Upper lobe of right lung (tissue), 1 donor: ENCODE measurements around the gene NCAPD2. TPM values are rescaled to one million over a fixed set of nuclear protein-coding genes. Genes with fewer than 3 reads are reported as not detected.
A peak's percentile ranks its signal among the peaks of the same experiment; 100 is the strongest.

Experiments used
- ATAC-seq: fragments of 200-7000 bp; cut with Tn5 transposase; one replicate; pipeline ENCODE4 v1.9.1; 2020; ENCODE audit warnings: mild to moderate bottlenecking, moderate library complexity
- DNase-seq: peaks from one replicate; pipeline ENCODE4 v3.0.0-alpha.2; 2020
- H3K27ac ChIP-seq: fragments of 200-600 bp; one replicate; pipeline ENCODE4 v1.8.0; 2022
- H3K27me3 ChIP-seq: fragments of 200-600 bp; one replicate; pipeline ENCODE4 v1.8.0; 2022; ENCODE audit warnings: mild to moderate bottlenecking
- H3K36me3 ChIP-seq: fragments of 200-600 bp; one replicate; pipeline ENCODE4 v1.8.0; 2022
- H3K4me1 ChIP-seq: fragments of 200-600 bp; one replicate; pipeline ENCODE4 v1.8.0; 2022
- H3K4me3 ChIP-seq: fragments of 200-600 bp; one replicate; pipeline ENCODE4 v1.8.0; 2022; ENCODE audit warnings: mild to moderate bottlenecking
- H3K9me3 ChIP-seq: fragments of 200-600 bp; one replicate; pipeline ENCODE4 v1.8.0; 2022
- CTCF ChIP-seq: fragments of 200-600 bp; IDR thresholded peaks from one replicate; pipeline ENCODE4 v1.8.0; 2022; ENCODE audit warnings: antibody characterized with exemption
- intact Hi-C: fragments of 100-400 bp; cut with DNase I; formaldehyde crosslinking; loops from one replicate; pipeline ENCODE4 v1.11.0; 2022
- total RNA-seq: library from RNA; stranded (reverse); fragmentation: NEBNext Ultra II Directional; extraction: Animal tissue kit (Norgen Biotek cat#: 25700); gene quantifications from one replicate; pipeline ENCODE4 v1.2.1, GENCODE V29; 2021
- donor health status: DM: no; HTN: yes; CAD: no; lungs with severe emphysema.

NCAPD2 gene
- total RNA-seq, 1 donor from 2014 or later, result 26.7 TPM

- DNase-seq, result no peak
- intact Hi-C loops, result no loop called here
- peaks cover 93% of the 10 kb centered on the region for H3K36me3 ChIP-seq
Measured at GRCh38 chr12:6458281-6459003, 35.5 kb upstream of the NCAPD2 start.

DNA sequence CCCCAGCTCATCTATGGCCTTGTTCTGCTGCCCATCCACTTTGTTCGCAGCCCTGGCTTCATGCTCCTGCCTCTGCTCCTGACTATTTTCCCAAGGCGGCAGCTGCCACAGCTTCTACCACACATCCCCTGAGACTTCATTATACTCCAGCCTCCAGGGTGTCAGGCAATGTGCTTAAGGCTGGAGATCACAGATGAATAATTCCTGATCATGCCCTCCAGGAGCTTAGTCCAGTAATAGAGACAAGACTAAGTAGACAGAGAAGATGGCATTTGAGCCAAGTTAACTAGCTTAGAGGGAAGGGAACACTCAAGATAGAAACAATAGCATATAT is 34.9 kb upstream of the NCAPD2 start:
- no peak overlapping the region for H3K4me3 ChIP-seq
- peaks cover 96% of the 10 kb centered on the region for H3K36me3 ChIP-seq
- no peaks in the 10 kb centered on the region for H3K27me3 ChIP-seq
- peaks cover 24% of the 10 kb centered on the region for H3K4me1 ChIP-seq
- intact Hi-C loops, result no loop called here
- TF ChIP-seq CTCF, result no peak
- ATAC-seq (no peak), DNase-seq (no peak)
- no peak overlapping the region for H3K27ac ChIP-seq
- no peaks in the 10 kb centered on the region for H3K9me3 ChIP-seq

More at GRCh38 chr12:6458281-6459003, 35.5 kb upstream of the NCAPD2 start:
- H3K27me3 ChIP-seq, result no peaks in the 10 kb centered on the region
- no peak overlapping the region for H3K4me3 ChIP-seq
- peaks cover 25% of the 10 kb centered on the region for H3K4me1 ChIP-seq
- no peak overlapping the region for H3K27ac ChIP-seq
- no peak for ATAC-seq
- TF ChIP-seq CTCF, result no peak
- H3K9me3 ChIP-seq, result no peaks in the 10 kb centered on the region

DNA sequence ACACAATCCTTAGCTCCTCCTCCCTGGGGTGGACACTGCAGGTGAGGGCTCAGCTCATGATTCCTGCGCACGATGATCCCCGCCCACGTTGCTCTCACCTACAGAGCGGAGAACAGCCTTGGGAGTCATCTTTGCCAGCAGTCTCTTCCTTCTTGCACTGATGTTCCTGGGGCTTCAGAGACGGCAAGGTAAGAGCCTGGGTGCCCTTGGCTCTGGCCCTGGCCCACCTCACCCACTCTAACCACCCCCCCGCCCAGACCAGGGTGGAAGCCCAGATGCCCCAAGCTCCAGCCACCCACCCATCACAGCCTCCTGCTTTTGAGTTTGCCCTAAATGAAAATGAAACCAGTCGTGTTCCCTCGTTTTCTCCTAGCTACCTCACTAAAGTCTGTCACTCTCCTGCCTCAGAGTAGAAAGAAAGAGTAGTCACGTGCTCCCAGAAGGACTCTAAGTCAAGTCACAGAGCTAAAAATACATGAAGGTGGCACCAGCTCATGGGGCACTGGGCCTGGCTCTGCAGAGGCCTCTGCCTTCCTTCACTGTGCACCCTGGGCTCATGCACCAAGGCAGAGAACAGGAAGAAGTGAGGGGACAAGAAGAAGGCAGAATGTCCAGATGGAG is 33.0 kb upstream of the NCAPD2 start:
- Histone ChIP-seq H3K36me3 (peaks cover 93% of the 10 kb centered on the region), H3K9me3 (no peaks in the 10 kb centered on the region), H3K4me3 (no peak overlapping the region), H3K27me3 (no peaks in the 10 kb centered on the region), H3K4me1 (peaks cover 28% of the 10 kb centered on the region), H3K27ac (peak overlapping the region; percentile 74)
- no peak for TF ChIP-seq CTCF
- ATAC-seq, result no peak
- intact Hi-C loops, result loop anchor here (10.0 kb wide), 1 partner anchor 136 kb away; no protein-coding TSS in a partner anchor
- no peak for DNase-seq

DNA sequence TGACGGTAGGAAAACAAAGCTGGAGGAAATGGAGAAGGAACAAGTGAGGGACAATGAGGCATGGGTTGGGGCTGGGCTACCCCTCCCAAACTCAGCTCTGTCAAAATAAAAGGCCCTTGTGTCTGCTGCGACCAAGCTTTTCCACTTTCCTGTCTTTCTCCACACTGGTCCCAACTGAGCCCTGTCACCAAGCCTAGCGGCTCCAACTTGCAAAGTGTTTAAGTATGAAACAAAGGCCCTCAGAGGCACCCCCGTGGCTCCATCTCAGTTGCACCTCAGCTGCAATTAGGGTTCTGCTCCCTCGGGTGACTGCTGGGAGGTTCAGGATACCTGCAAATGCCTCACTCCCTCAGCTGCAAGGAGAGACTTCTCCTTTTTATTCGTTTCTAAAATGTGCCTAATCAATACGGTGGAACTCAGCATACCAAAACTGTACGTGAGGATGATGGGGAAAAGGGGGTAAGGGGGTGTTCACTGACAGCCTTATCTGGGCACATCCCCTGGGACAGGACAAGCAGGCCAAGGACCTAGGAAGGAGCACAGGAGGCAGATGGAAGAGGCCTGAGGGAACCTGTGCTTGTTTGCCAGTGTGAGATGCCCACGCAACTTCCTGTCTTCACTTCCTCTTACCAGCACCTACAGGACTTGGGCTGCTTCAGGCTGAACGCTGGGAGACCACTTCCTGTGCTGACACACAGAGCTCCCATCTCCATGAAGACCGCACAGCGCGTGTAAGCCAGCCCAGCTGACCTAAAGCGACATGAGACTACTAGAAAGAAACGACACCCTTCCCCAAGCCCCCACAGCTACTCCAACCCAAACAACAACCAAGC is 32.3 kb upstream of the NCAPD2 start:
- peaks cover 86% of the 10 kb centered on the region for H3K36me3 ChIP-seq

More for the DNA sequence above, 32.3 kb upstream of the NCAPD2 start:
- no peak for TF ChIP-seq CTCF
- intact Hi-C loops, result loop anchor here (10.0 kb wide), 1 partner anchor 137 kb away; no protein-coding TSS in a partner anchor
- Histone ChIP-seq H3K4me1 (peaks cover 28% of the 10 kb centered on the region), H3K4me3 (no peak overlapping the region), H3K27me3 (no peaks in the 10 kb centered on the region), H3K27ac (peak overlapping the region; percentile 74), H3K9me3 (no peaks in the 10 kb centered on the region)
- ATAC-seq, result peak; percentile 88
- peak; percentile 83 for DNase-seq
